22Rv1 (cell line): ENCODE measurements around the gene TUT4.

ENCODE experiments used
- ZFX ChIP-seq: fragments of 450-650 bp; IDR thresholded peaks from 2 replicates; pipeline ENCODE4 v1.6.1; 2017; ENCODE audit warnings: antibody characterized with exemption, borderline replicate concordance
- TF ChIP-seq, protein P1 (sequence below): fragments of 450-650 bp; IDR thresholded peaks from 2 replicates; pipeline ENCODE4 v1.5.1; 2017; ENCODE audit warnings: mild to moderate bottlenecking

DNA sequence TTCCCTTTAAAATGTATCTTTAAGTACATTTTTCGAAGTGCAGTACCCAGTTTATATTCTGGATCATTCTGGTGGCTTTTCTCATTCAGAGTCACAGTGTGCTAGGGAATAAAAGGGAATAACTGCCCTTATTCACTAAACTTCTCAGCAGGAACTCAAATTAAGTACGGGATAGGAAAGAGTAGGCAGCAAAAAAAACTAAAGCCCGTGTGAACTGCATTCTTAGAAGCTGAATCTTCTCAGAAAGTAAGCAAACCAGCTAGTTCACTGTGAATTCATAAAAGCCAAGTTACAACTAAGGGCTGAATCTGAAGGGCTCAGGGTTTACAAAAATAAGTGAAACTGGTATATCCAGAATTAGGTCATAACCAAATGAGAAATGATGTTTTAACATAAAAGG lies 126.5 kb downstream of the TUT4 start:
- TF ChIP-seq, protein P1, sequence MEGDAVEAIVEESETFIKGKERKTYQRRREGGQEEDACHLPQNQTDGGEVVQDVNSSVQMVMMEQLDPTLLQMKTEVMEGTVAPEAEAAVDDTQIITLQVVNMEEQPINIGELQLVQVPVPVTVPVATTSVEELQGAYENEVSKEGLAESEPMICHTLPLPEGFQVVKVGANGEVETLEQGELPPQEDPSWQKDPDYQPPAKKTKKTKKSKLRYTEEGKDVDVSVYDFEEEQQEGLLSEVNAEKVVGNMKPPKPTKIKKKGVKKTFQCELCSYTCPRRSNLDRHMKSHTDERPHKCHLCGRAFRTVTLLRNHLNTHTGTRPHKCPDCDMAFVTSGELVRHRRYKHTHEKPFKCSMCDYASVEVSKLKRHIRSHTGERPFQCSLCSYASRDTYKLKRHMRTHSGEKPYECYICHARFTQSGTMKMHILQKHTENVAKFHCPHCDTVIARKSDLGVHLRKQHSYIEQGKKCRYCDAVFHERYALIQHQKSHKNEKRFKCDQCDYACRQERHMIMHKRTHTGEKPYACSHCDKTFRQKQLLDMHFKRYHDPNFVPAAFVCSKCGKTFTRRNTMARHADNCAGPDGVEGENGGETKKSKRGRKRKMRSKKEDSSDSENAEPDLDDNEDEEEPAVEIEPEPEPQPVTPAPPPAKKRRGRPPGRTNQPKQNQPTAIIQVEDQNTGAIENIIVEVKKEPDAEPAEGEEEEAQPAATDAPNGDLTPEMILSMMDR, result no peak
- TF ChIP-seq ZFX, result no peak
